HEK293 (cell line): Measurements from ENCODE around the gene SRCIN1.

ENCODE experiments used
- CTCF ChIA-PET: fragments of 350-600 bp; formaldehyde crosslinking; extraction: SDS; loops from one replicate; lab custom pipeline; 2021; ENCODE audit warnings: antibody characterized with exemption; lab: Yijun Ruan, JAX
- POLR2A ChIA-PET: fragments of 300-600 bp; formaldehyde crosslinking; extraction: SDS; loops from one replicate; lab custom pipeline; 2020; ENCODE audit warnings: antibody characterized with exemption, inconsistent platforms; lab: Yijun Ruan, JAX
- H3K27ac ChIP-seq: fragments of 200-500 bp; sonication (Bioruptor generic); 2 replicates; pipeline ENCODE4 v1.5.1; 2014; ENCODE audit warnings: low read depth, low read length, control low read depth, inconsistent platforms; ENCODE audit errors: extremely low read depth
- H3K36me3 ChIP-seq, 2 experiments: fragments of 200-500 bp in 1 of 2; sonication (Bioruptor generic) in 1 of 2; 1 replicate in 1 of 2; 2 replicates in 1 of 2; pipeline ENCODE4 v1.5.1; 2014 to 2017; ENCODE audit warnings: inconsistent platforms in 2 of 2, low read length in 2 of 2; ENCODE audit not compliant: control insufficient read depth in 2 of 2, insufficient read depth in 1 of 2
- H3K4me1 ChIP-seq: fragments of 200-500 bp; sonication (Bioruptor generic); 2 replicates; pipeline ENCODE4 v1.5.1; 2014; ENCODE audit warnings: mild to moderate bottlenecking, low read length, inconsistent platforms; ENCODE audit not compliant: control insufficient read depth, insufficient read depth
- H3K4me3 ChIP-seq: 2 replicates; pipeline ENCODE4 v1.5.1; 2011; ENCODE audit warnings: low read depth, mild to moderate bottlenecking, control low read depth, low read length, moderate library complexity
- H3K9me3 ChIP-seq: fragments of 200-500 bp; sonication (Bioruptor generic); 2 replicates; pipeline ENCODE4 v1.5.1; 2014; ENCODE audit warnings: low read depth, low read length, inconsistent platforms; ENCODE audit not compliant: control insufficient read depth, insufficient read depth
- KLF16 ChIP-seq: fragments of 450-650 bp; formaldehyde crosslinking; IDR thresholded peaks from 2 replicates; pipeline ENCODE4 v1.5.1; 2017; ENCODE audit warnings: missing biosample characterization, missing genetic modification characterization
- KLF8 ChIP-seq: fragments of 450-650 bp; formaldehyde crosslinking; IDR thresholded peaks from 2 replicates; pipeline ENCODE4 v1.5.1; 2016; ENCODE audit warnings: missing biosample characterization, missing genetic modification characterization
- KLF9 ChIP-seq: fragments of 450-650 bp; formaldehyde crosslinking; IDR thresholded peaks from 2 replicates; pipeline ENCODE4 v1.5.1; 2016; ENCODE audit warnings: missing biosample characterization, missing genetic modification characterization, low read depth
- OVOL3 ChIP-seq: fragments of 450-650 bp; formaldehyde crosslinking; IDR thresholded peaks from 2 replicates; pipeline ENCODE4 v1.5.1; 2016; ENCODE audit warnings: missing biosample characterization, missing genetic modification characterization
- PRDM10 ChIP-seq: fragments of 450-650 bp; formaldehyde crosslinking; IDR thresholded peaks from 2 replicates; pipeline ENCODE4 v1.5.1; 2016; ENCODE audit warnings: missing biosample characterization, missing genetic modification characterization
- SP2 ChIP-seq: fragments of 450-650 bp; formaldehyde crosslinking; IDR thresholded peaks from 2 replicates; pipeline ENCODE4 v1.5.1; 2016; ENCODE audit warnings: missing biosample characterization, missing genetic modification characterization
- SP7 ChIP-seq: fragments of 450-650 bp; formaldehyde crosslinking; IDR thresholded peaks from 2 replicates; pipeline ENCODE4 v1.5.1; 2016; ENCODE audit warnings: missing biosample characterization, missing genetic modification characterization
- ZBTB20 ChIP-seq: fragments of 450-650 bp; formaldehyde crosslinking; IDR thresholded peaks from 2 replicates; pipeline ENCODE4 v1.5.1; 2016; ENCODE audit warnings: missing biosample characterization, missing genetic modification characterization
- ZNF266 ChIP-seq: fragments of 450-650 bp; formaldehyde crosslinking; IDR thresholded peaks from 2 replicates; pipeline ENCODE4 v1.5.1; 2016; ENCODE audit warnings: missing biosample characterization, missing genetic modification characterization, low read depth
- ZNF398 ChIP-seq: fragments of 450-650 bp; formaldehyde crosslinking; IDR thresholded peaks from 2 replicates; pipeline ENCODE4 v1.5.1; 2017; ENCODE audit warnings: missing biosample characterization, missing genetic modification characterization
- ZNF530 ChIP-seq: fragments of 450-650 bp; formaldehyde crosslinking; IDR thresholded peaks from 2 replicates; pipeline ENCODE4 v1.5.1; 2016; ENCODE audit warnings: low read depth, missing biosample characterization, missing genetic modification characterization
- ZNF549 ChIP-seq: fragments of 450-650 bp; IDR thresholded peaks from 2 replicates; pipeline ENCODE4 v1.5.1; 2018; ENCODE audit warnings: missing biosample characterization, missing genetic modification characterization, mild to moderate bottlenecking, inconsistent platforms, moderate library complexity
- ZNF600 ChIP-seq: fragments of 450-650 bp; formaldehyde crosslinking; IDR thresholded peaks from 2 replicates; pipeline ENCODE4 v1.5.1; 2016; ENCODE audit warnings: missing biosample characterization, missing genetic modification characterization
- ZNF664 ChIP-seq: fragments of 450-650 bp; formaldehyde crosslinking; IDR thresholded peaks from 2 replicates; pipeline ENCODE4 v1.5.1; 2016; ENCODE audit warnings: missing biosample characterization, missing genetic modification characterization
- TF ChIP-seq, protein P1 (sequence below): fragments of 450-650 bp; formaldehyde crosslinking; conservative IDR thresholded peaks from 2 replicates; pipeline ENCODE4 v1.5.1; 2016; ENCODE audit warnings: low read depth, missing biosample characterization, missing genetic modification characterization
- TF ChIP-seq, protein P2 (sequence below): fragments of 450-650 bp; formaldehyde crosslinking; IDR thresholded peaks from 2 replicates; pipeline ENCODE4 v1.5.1; 2017; ENCODE audit warnings: missing biosample characterization, missing genetic modification characterization

The SRCIN1 gene

GRCh38 chr17:38557836-38558727 is 47.7 kb downstream of the SRCIN1 start (continued):
- TF ChIP-seq PRDM10 (tag by site-specific recombination) (peak; percentile 87), ZNF398 (tag by site-specific recombination) (peak; percentile 94), ZBTB20 (peak; percentile 73), KLF16 (tag by site-specific recombination) (peak; percentile 49; the same call in 1 of the 2 replicates), KLF9 (tag by site-specific recombination) (peak; percentile 42; the same call in 1 of the 2 replicates), ZNF600 (tag by site-specific recombination) (peak; percentile 92), SP2 (peak; percentile 98)
- TF ChIP-seq, protein P1, sequence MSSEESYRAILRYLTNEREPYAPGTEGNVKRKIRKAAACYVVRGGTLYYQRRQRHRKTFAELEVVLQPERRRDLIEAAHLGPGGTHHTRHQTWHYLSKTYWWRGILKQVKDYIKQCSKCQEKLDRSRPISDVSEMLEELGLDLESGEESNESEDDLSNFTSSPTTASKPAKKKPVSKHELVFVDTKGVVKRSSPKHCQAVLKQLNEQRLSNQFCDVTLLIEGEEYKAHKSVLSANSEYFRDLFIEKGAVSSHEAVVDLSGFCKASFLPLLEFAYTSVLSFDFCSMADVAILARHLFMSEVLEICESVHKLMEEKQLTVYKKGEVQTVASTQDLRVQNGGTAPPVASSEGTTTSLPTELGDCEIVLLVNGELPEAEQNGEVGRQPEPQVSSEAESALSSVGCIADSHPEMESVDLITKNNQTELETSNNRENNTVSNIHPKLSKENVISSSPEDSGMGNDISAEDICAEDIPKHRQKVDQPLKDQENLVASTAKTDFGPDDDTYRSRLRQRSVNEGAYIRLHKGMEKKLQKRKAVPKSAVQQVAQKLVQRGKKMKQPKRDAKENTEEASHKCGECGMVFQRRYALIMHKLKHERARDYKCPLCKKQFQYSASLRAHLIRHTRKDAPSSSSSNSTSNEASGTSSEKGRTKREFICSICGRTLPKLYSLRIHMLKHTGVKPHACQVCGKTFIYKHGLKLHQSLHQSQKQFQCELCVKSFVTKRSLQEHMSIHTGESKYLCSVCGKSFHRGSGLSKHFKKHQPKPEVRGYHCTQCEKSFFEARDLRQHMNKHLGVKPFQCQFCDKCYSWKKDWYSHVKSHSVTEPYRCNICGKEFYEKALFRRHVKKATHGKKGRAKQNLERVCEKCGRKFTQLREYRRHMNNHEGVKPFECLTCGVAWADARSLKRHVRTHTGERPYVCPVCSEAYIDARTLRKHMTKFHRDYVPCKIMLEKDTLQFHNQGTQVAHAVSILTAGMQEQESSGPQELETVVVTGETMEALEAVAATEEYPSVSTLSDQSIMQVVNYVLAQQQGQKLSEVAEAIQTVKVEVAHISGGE, result peak; percentile 57

- no peak overlapping the region for H3K27ac ChIP-seq
- CTCF ChIA-PET, result interaction anchor here (0.5 to 10.8 kb wide), 41 partner anchors 8 to 204 kb away, joined by 3 to 264 read pairs (median 6); partner anchors contain the start of genes EPOP and SRCIN1
- TF ChIP-seq ZNF664 (no peak), SP7 (no peak), OVOL3 (tag by site-specific recombination) (no peak), ZNF530 (no peak), ZNF549 (tag by site-specific recombination) (no peak), KLF8 (tag by site-specific recombination) (no peak), ZNF266 (tag by site-specific recombination) (no peak)
- TF ChIP-seq, protein P2, sequence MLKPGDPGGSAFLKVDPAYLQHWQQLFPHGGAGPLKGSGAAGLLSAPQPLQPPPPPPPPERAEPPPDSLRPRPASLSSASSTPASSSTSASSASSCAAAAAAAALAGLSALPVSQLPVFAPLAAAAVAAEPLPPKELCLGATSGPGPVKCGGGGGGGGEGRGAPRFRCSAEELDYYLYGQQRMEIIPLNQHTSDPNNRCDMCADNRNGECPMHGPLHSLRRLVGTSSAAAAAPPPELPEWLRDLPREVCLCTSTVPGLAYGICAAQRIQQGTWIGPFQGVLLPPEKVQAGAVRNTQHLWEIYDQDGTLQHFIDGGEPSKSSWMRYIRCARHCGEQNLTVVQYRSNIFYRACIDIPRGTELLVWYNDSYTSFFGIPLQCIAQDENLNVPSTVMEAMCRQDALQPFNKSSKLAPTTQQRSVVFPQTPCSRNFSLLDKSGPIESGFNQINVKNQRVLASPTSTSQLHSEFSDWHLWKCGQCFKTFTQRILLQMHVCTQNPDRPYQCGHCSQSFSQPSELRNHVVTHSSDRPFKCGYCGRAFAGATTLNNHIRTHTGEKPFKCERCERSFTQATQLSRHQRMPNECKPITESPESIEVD (tag by site-specific recombination), result no peak
- TF ChIP-seq, all 188 proteins: peak for 0
- no peak overlapping the region for H3K4me3 ChIP-seq
- peaks cover 15% of the 10 kb centered on the region for H3K4me1 ChIP-seq
- no peaks in the 10 kb centered on the region for H3K9me3 ChIP-seq
- POLR2A ChIA-PET, result interaction anchor here (0.7 to 2.4 kb wide), 11 partner anchors 8 to 110 kb away, joined by 3 to 14 read pairs (median 4); no protein-coding TSS in a partner anchor
- H3K36me3 ChIP-seq, result peaks cover 0 to 17% of the 10 kb centered on the region in 2 experiments; a peak in 1 of 3 replicates
Observed at GRCh38 chr17:38557396-38557795, 48.4 kb downstream of the SRCIN1 start.
